ENCODE data around the gene ZNF750.

- no peak for TF ChIP-seq CTCF (IDR thresholded peaks at IDR 0.05)
- TF ChIP-seq POLR2A (IDR thresholded peaks at IDR 0.05): no peak
Observed at GRCh38 chr17:82860606-82861392, 21.0 kb upstream of the ZNF750 start.
